H1 (cell line): ENCODE measurements around the gene AURKAIP1. TPM values are rescaled to one million over a fixed set of nuclear protein-coding genes. Genes with fewer than 3 reads are reported as not detected.

Experiments used
- BRCA1 ChIP-seq: IDR thresholded peaks from 2 replicates; pipeline ENCODE4 v1.6.1; 2012; ENCODE audit warnings: low read depth, low read length, improper control_type of control experiment
- CREB1 ChIP-seq: IDR thresholded peaks from 2 replicates; pipeline ENCODE4 v1.6.1; 2012; ENCODE audit warnings: inconsistent platforms
- EP300 ChIP-seq, 2 experiments: IDR thresholded peaks; 1 replicate in 1 of 2; 2 replicates in 1 of 2; pipeline ENCODE4 v1.6.1; 2011 to 2012; ENCODE audit warnings: low read depth in 2 of 2, low read length in 2 of 2, mild to moderate bottlenecking in 2 of 2, borderline replicate concordance in 1 of 2, inconsistent platforms in 1 of 2, moderate library complexity in 1 of 2
- EZH2 ChIP-seq: fragments of 200-600 bp; sonication (generic); IDR thresholded peaks from 2 replicates; pipeline ENCODE4 v1.7.1; 2012; ENCODE audit warnings: low read depth, mild to moderate bottlenecking, moderate library complexity, low read length, inconsistent platforms; ENCODE audit not compliant: severe bottlenecking
- HDAC2 ChIP-seq, 2 experiments: fragments of 300-600 bp in 1 of 2; sonication (generic) in 1 of 2; IDR thresholded peaks; 2 replicates each; pipeline ENCODE4 v1.6.1; 2011 to 2012; ENCODE audit warnings: low read depth in 2 of 2, low read length in 2 of 2, mild to moderate bottlenecking in 2 of 2, moderate library complexity in 2 of 2, borderline replicate concordance in 1 of 2, inconsistent platforms in 1 of 2
- HDAC6 ChIP-seq: IDR thresholded peaks from one replicate; pipeline ENCODE4 v1.7.1; 2012; ENCODE audit warnings: low read depth, mild to moderate bottlenecking, inconsistent platforms, low read length, moderate library complexity
- JUN ChIP-seq: IDR thresholded peaks from 2 replicates; pipeline ENCODE4 v1.6.1; 2011; ENCODE audit warnings: low read depth, mild to moderate bottlenecking, improper control_type of control experiment, low read length
- KDM5A ChIP-seq: fragments of 200-600 bp; IDR thresholded peaks from 2 replicates; pipeline ENCODE4 v1.7.1; 2012; ENCODE audit warnings: mild to moderate bottlenecking, low read length, inconsistent platforms, mixed read lengths
- POLR2A ChIP-seq, 2 experiments: IDR thresholded peaks; 1 replicate in 1 of 2; 2 replicates in 1 of 2; pipeline ENCODE4 v1.6.1; 2011; ENCODE audit warnings: low read depth in 2 of 2, low read length in 2 of 2, mild to moderate bottlenecking in 2 of 2; ENCODE audit errors: control extremely low read depth in 1 of 2
- RAD21 ChIP-seq, 2 experiments: IDR thresholded peaks in 1 of 2; conservative IDR thresholded peaks in 1 of 2; 2 replicates each; pipeline ENCODE4 v1.6.1; 2011; ENCODE audit warnings: low read depth in 2 of 2, low read length in 2 of 2, improper control_type of control experiment in 1 of 2, inconsistent platforms in 1 of 2, mild to moderate bottlenecking in 1 of 2, moderate library complexity in 1 of 2
- SIN3A ChIP-seq, 2 experiments: IDR thresholded peaks in 1 of 2; conservative IDR thresholded peaks in 1 of 2; 2 replicates each; pipeline ENCODE4 v1.6.1; 2011 to 2012; ENCODE audit warnings: low read length in 2 of 2, improper control_type of control experiment in 1 of 2, low read depth in 1 of 2, mild to moderate bottlenecking in 1 of 2
- polyA plus RNA-seq, 7 experiments: library from polyadenylated mRNA; depleted of rRNA in 3 of 7; stranded (reverse) in 5 of 7; unstranded in 2 of 7; fragments of >200 nt in 5 of 7; fragments of 200-250 nt in 2 of 7; gene quantifications; 1 replicate in 5 of 7; 2 replicates in 1 of 7; 4 replicates in 1 of 7; pipeline versions ENCODE4 v1.2.1 to v1.2.3, GENCODE V29; 2011 to 2013; ENCODE audit warnings: missing spikeins in 2 of 7, mixed read lengths in 2 of 7
- total RNA-seq: library from RNA; stranded (reverse); fragmentation: NEBNext Ultra II Directional; extraction: Animal tissue kit (Norgen Biotek cat#: 25700); gene quantifications from 2 replicates; pipeline ENCODE4 v1.2.1, GENCODE V29; 2021
- TF ChIP-seq, protein P1 (sequence below): IDR thresholded peaks from 2 replicates; pipeline ENCODE4 v1.6.1; 2012; ENCODE audit warnings: low read length, inconsistent platforms
- TF ChIP-seq, protein P2 (sequence below), 3 experiments: IDR thresholded peaks; 1 replicate in 2 of 3; 2 replicates in 1 of 3; pipeline versions ENCODE4 v1.5.1 to v1.6.1; 2011; ENCODE audit warnings: low read length in 3 of 3, mild to moderate bottlenecking in 3 of 3, inconsistent platforms in 2 of 3, low read depth in 1 of 3, moderate library complexity in 1 of 3; ENCODE audit not compliant: insufficient read depth in 1 of 3; ENCODE audit errors: control extremely low read depth in 1 of 3
- TF ChIP-seq, protein P3 (sequence below): IDR thresholded peaks from 2 replicates; pipeline ENCODE4 v1.6.1; 2011; ENCODE audit warnings: low read depth, mild to moderate bottlenecking, low read length; ENCODE audit not compliant: insufficient read depth
- TF ChIP-seq, protein P4 (sequence below): IDR thresholded peaks from 2 replicates; pipeline ENCODE4 v1.6.1; 2011; ENCODE audit warnings: low read length, improper control_type of control experiment

The AURKAIP1 gene
- total and polyA plus RNA-seq, 2 of the 8 experiments (the other 6 are each of a cell fraction or from before 2014, with no cell fraction given) = 87.8 to 194 TPM

DNA sequence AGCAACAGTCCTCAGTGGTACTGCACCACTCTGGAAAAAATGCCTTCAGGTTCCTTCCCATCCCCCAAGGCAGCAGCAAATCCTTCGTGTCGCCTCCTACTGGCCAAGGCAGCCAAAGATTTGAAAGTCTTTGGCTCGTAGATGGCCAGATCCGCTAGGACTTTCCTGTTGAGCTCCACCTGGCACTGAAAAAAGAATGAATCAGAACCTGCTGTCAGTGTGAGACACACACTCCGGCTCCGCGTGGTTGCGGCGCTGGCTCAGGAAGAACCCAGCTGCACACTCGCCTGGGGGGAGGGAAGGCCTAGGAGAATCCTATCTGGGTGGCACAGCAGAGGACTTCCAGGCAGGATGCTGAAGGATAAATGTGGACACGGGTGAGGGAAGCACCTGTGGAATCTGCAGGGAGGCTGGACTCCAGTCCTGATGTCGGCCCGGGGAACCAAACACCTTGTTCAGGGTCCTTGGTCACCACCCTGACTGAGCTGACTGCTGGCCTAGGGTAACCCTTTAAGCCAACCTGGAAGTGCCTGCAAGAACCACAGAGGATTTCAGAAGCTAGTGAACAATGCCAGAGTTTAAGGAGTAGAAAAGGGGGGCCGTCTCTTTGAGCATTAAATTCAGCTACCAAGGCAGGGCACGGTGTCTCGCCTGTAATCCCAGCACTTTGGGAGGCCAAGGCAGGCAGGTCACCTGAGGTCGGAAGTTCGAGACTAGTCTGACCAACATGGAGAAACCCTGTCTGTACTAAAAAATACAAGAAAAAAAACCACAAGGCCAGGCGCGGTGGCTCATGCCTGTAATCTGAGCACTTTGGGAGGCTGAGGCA lies 27.3 kb upstream of the AURKAIP1 start (continued):
- no peak for TF ChIP-seq KDM5A
- no peak for TF ChIP-seq BRCA1
- peak; percentile 45 to 57 for TF ChIP-seq RAD21 (IDR thresholded peaks at IDR 0.05 in 1 of 2, conservative IDR thresholded peaks at IDR 0.05 in 1 of 2; ENCODE audit: low read depth in 2 of 2, low read length in 2 of 2)
- TF ChIP-seq, protein P1, sequence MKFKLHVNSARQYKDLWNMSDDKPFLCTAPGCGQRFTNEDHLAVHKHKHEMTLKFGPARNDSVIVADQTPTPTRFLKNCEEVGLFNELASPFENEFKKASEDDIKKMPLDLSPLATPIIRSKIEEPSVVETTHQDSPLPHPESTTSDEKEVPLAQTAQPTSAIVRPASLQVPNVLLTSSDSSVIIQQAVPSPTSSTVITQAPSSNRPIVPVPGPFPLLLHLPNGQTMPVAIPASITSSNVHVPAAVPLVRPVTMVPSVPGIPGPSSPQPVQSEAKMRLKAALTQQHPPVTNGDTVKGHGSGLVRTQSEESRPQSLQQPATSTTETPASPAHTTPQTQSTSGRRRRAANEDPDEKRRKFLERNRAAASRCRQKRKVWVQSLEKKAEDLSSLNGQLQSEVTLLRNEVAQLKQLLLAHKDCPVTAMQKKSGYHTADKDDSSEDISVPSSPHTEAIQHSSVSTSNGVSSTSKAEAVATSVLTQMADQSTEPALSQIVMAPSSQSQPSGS = 0 out of 2 replicates have a peak, but pooled peaks have one; percentile 80
- TF ChIP-seq JUN = no peak
- TF ChIP-seq EZH2 = no peak
- peak in 1 of 2 experiments; percentile 3; a peak in 1 of 3 replicates for TF ChIP-seq POLR2A (IDR thresholded peaks at IDR 0.05; ENCODE audit: control extremely low read depth in 1 of 2, low read depth in 2 of 2, low read length in 2 of 2)
- TF ChIP-seq, protein P2, sequence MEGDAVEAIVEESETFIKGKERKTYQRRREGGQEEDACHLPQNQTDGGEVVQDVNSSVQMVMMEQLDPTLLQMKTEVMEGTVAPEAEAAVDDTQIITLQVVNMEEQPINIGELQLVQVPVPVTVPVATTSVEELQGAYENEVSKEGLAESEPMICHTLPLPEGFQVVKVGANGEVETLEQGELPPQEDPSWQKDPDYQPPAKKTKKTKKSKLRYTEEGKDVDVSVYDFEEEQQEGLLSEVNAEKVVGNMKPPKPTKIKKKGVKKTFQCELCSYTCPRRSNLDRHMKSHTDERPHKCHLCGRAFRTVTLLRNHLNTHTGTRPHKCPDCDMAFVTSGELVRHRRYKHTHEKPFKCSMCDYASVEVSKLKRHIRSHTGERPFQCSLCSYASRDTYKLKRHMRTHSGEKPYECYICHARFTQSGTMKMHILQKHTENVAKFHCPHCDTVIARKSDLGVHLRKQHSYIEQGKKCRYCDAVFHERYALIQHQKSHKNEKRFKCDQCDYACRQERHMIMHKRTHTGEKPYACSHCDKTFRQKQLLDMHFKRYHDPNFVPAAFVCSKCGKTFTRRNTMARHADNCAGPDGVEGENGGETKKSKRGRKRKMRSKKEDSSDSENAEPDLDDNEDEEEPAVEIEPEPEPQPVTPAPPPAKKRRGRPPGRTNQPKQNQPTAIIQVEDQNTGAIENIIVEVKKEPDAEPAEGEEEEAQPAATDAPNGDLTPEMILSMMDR (IDR thresholded peaks at IDR 0.05; ENCODE audit: control extremely low read depth in 1 of 3, insufficient read depth in 1 of 3, low read depth in 1 of 3, low read length in 3 of 3) = peak in 2 of 3 experiments; percentile 74 to 90; a peak in 3 of 4 replicates
- no peak for TF ChIP-seq HDAC6
- peak in 1 of 2 experiments; percentile 69; a peak in 1 of 4 replicates for TF ChIP-seq SIN3A (conservative IDR thresholded peaks at IDR 0.05 in 1 of 2, IDR thresholded peaks at IDR 0.05 in 1 of 2; ENCODE audit: low read depth in 1 of 2, low read length in 2 of 2)
- no peak for TF ChIP-seq EP300 (IDR thresholded peaks at IDR 0.05; ENCODE audit: borderline replicate concordance in 1 of 2, low read depth in 2 of 2, low read length in 2 of 2)
- TF ChIP-seq, protein P3, sequence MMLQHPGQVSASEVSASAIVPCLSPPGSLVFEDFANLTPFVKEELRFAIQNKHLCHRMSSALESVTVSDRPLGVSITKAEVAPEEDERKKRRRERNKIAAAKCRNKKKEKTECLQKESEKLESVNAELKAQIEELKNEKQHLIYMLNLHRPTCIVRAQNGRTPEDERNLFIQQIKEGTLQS = no peak
- peak; percentile 22; the same call in 1 of the 2 replicates for TF ChIP-seq CREB1
- TF ChIP-seq HDAC2 (IDR thresholded peaks at IDR 0.05; ENCODE audit: borderline replicate concordance in 1 of 2, low read depth in 2 of 2, low read length in 2 of 2) = no peak
- TF ChIP-seq, protein P4, sequence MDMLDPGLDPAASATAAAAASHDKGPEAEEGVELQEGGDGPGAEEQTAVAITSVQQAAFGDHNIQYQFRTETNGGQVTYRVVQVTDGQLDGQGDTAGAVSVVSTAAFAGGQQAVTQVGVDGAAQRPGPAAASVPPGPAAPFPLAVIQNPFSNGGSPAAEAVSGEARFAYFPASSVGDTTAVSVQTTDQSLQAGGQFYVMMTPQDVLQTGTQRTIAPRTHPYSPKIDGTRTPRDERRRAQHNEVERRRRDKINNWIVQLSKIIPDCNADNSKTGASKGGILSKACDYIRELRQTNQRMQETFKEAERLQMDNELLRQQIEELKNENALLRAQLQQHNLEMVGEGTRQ = no peak
